Right kidney (tissue), 1 donor: Measurements from ENCODE around the gene PLEKHA4.
A peak's percentile ranks its signal among the peaks of the same experiment; 100 is the strongest.
"Not testable (repeated sequence)": the region's sequence is repeated elsewhere in the genome, so short reads cannot be mapped to it uniquely, and the experiment has no call there.

Source experiments
- DNase-seq: peaks from one replicate; pipeline ENCODE4 v3.0.0-alpha.2; 2016

The PLEKHA4 gene

DNA sequence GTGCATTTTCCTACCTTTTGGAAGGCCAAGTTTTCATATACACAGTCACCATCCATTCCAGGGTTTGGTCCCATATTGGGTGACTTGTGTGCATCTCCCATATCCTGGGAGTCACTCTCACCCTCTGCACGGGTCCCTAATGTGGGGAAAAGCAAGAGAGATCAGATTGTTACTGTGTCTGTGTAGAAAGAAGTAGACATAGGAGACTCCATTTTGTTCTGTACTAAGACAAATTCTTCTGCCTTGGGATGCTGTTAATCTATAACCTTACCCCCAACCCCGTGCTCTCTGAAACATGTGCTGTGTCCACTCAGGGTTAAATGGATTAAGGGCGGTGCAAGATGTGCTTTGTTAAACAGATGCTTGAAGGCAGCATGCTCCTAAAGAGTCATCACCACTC lies 21.1 kb upstream of the PLEKHA4 start:
- DNase-seq, result not testable (repeated sequence)

DNA sequence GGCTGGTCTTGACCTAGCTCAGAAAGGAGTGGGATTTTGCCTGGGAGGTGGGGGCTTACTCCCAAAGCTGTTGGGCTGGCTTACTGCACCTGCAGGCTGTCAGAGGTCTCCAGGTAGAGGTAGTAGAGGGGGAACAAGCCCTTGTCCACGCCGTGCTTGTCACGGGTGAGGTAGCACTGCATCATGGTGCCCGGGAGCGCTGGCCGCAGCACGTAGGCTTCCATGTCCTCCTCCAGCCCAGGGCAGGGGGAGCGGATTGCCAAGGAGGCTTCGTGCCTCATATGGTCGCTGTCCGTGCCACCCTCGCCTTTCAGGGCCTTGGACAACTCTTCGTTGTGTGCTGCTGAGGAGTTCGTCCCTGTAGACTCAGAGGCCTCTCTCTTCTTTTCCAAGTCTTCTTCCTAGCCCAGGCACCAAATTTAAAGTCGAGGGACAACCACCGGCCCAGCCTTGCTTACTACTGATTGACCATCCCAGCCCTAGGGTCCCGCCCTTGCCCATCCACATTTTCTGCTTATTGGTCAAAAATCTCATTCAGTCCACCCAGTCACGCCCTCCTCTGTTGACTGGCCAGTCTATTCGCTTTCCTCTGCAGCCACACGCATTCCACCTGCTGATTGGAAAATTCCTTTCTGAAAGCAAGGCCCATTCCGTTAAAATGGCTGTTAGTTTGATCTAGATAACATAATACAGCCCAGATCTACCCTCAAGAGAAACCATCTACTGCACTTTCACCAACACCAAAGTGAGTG lies 19.6 kb upstream of the PLEKHA4 start:
- DNase-seq, result no peak

DNA sequence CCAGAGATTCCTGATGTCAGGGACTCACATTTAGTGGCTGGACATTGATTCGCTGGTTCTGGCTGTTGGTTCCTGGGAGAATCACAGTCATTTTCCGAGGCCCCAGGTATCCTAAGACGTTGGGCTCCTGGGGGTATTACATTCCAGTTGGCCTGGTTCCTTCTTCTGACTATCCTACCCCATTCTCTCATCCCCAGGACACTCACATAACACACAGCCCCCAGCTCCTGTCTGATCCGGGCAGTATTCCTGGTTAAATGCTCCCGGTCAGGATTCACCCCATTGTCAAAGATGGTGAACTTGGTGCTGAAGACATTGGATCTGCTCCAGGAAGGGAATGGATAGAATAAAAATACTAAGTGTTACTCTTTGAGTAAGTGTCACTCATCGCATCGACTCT lies 15.3 kb upstream of the PLEKHA4 start:
- no peak for DNase-seq

DNA sequence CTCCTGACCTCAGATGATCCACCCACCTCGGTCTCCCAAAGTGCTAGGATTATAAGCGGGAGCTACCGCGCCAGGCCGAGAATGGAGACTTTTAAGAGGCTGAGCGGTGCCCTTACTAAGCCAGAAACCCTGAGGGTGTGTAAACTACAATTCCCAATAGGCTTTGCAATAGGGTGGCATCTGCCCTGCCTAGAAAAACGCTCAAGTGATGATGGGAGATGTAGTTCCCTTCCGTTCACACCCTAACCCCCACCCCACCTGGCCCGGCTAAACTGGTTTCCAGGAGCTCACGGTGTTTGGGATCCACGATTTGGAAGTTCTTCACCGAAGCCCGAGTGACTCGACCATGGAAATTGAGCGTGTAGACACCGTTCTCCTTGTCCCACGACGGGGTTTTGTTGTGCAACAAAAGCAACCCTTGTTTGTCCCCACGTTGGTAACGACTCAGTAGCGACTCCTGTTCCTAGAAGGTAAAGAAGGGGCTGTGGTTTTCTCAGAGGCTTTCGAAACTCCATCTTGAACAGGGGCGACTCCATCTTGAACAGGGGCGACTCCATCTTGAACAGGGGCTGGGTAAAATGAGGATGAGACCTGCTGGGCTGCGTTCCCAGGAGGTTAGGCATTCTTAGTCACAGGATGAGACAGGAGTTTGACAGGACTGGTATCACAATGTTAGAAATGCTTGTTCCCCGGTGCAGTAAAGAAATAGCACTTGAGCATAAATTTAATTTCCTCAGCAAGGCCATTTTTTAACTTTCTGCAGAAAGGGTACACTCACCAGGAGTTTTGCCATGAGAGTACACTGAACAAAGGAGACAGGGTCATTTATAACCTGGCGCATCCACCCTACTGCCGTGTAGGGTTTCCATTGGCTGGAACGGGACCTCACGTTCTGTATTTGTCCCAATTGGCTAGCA lies 13.6 kb upstream of the PLEKHA4 start:
- DNase-seq, result no peak

DNA sequence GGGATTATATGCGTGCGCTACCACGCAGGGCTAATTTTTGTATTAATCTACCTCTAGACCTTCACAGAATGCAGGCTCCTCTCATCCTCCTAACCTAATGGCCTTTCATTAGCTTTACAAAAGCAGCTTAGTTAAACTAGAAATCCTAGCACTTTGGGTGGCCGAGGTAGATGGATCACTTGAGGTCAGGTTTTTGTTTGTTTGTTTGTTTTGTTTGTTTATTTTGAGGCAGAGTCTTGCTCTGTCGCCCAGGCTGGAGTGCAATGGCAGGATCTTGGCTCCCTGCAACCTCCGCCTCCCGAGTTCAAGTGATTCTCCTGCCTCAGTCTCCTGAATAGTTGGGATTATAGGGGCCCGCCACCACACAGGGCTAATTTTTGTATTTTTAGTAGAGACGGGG lies 11.3 kb upstream of the PLEKHA4 start:
- not testable (repeated sequence) for DNase-seq

DNA sequence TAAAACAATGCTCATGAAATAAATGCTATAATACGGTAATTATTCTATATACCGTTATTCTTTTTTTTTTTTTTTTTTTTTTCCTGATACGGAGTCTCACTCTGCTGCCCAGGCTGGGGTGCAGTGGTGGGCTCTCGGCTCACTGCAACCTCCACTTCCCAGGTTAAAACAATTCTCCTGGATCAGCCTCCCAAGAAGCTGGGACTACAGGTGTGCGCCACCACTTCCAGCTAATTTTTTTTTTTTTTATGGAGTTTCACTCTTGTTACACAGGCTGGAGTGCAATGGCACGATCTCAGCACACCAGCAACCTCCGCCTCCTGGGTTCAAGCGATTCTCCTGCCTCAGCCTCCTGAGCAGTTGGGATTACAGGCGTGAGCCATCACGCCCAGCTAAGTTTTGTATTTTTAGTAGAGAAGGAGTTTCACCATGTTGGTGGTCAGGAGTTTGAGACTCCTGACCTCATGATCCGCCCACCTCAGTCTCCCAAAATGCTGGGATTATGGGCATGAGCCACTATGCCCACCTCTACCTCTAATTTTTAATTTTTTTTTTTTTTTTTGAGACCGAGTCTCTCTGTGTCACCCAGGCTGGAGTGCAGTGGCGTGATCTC lies 10.7 kb upstream of the PLEKHA4 start:
- no peak for DNase-seq

DNA sequence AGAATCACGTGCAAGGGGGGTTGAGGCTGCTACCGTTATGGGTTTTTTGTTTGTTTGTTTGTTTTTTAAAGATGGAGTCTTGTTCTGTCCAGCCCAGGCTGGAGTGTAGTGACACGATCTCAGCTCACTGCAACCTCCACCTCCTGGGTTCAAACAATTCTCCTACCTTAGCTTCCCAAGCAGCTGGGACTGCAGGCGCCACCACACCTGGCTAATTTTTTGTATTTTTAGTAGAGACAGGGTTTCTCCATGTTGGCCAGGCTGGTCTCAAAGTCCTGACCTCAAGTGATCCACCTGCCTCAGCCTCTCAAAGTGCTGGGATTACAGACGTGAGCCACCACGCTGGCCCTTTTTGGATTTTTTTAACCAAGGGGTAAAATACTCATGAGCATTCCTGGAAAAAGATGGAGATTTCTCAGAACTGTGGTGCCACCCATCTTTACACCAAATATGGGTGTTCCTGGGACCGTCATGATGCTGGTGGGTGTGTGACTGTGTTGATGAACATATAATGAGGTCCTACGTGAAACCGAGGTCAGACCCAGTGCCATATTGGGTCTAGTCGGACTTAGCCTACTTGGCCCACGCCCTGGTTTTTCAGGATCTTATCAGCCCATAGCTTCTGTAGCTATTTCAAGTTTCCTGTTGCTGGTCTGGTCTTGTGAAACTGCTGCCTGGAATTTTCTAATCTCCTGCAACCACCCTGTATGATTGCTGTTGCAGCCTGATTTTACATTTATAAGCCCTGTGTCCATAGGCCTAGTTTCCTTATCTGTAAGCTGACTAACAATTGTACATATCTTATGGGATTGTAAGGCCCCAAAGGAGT lies 10.0 kb upstream of the PLEKHA4 start:
- DNase-seq, result no peak

DNA sequence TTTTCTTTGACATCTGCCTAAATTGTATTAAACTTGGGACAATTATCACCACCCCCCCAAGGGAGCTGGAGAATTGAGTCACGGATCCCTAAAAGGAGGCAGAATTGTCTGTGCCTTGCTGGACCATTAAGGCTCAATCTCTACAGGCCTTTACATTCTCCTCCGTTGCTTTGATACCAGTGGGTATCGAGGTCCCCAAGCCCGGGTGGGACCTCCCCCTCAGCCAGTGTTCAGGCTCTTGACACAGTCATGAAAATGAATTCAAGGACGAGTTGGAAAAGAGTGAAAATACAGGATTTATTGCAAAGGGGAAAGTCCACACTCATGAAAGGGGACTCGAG lies 9.4 kb upstream of the PLEKHA4 start:
- DNase-seq, result no peak

DNA sequence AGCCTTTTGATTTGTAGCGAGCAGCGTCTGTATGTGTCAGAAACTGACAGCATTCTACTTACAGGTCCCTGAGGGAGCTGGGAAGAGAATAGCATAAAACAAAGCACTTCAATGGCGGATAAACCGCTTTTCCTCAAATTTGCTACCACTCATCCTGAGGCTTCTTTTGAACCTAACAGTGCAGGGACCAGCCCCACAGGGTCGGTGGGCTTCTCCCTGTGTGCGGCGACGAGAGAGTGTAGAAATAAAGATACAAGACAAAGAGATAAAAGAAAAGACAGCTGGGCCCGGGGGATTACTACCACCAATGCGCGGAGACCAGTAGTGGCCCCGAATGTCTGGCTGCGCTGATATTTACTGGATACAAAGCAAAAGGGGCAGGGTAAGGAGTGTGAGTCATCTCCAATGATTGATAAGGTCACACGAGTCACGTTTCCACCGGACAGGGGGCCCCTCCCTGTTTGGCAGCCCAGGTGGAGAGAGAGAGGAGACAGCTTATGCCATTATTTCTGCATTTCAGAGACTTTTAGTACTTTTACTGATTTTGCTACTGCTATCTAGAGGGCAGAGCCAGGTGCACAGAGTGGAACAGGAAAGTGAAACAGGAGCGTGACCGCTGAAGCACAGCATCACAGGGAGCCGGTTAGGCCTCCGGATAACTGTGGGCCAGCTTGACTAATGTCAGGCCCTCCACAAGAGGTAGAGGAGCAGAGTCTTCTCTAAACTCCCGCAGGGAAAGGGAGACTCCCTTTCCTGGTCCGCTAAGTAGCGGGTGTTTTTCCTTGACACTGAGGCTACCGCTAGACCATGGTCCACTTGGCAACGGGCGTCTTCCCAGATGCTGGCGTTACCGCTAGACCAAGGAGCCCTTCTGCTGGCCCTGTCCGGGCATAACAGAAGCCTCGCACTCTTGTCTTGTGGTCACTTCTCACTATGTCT lies 7.9 kb upstream of the PLEKHA4 start:
- DNase-seq, result not testable (repeated sequence)

DNA sequence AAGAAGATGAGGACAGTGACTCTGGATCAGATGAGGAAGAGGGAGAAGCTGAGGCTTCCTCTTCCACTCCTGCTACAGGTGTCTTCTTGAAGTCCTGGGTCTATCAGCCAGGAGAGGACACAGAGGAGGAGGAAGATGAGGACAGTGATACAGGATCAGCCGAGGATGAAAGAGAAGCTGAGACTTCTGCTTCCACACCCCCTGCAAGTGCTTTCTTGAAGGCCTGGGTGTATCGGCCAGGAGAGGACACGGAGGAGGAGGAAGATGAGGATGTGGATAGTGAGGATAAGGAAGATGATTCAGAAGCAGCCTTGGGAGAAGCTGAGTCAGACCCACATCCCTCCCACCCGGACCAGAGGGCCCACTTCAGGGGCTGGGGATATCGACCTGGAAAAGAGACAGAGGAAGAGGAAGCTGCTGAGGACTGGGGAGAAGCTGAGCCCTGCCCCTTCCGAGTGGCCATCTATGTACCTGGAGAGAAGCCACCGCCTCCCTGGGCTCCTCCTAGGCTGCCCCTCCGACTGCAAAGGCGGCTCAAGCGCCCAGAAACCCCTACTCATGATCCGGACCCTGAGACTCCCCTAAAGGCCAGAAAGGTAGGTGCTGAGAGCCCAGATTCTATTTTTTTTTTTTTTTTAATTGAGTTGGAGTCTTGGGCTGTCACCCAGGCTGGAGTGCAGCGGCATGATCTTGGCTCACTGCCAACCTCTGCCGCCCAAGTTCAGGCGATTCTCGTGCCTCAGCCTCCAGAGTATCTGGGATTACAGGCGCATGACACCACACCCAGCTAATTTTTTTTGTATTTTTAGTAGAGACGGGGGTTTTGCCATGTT lies 6.1 kb upstream of the PLEKHA4 start:
- DNase-seq, result no peak

DNA sequence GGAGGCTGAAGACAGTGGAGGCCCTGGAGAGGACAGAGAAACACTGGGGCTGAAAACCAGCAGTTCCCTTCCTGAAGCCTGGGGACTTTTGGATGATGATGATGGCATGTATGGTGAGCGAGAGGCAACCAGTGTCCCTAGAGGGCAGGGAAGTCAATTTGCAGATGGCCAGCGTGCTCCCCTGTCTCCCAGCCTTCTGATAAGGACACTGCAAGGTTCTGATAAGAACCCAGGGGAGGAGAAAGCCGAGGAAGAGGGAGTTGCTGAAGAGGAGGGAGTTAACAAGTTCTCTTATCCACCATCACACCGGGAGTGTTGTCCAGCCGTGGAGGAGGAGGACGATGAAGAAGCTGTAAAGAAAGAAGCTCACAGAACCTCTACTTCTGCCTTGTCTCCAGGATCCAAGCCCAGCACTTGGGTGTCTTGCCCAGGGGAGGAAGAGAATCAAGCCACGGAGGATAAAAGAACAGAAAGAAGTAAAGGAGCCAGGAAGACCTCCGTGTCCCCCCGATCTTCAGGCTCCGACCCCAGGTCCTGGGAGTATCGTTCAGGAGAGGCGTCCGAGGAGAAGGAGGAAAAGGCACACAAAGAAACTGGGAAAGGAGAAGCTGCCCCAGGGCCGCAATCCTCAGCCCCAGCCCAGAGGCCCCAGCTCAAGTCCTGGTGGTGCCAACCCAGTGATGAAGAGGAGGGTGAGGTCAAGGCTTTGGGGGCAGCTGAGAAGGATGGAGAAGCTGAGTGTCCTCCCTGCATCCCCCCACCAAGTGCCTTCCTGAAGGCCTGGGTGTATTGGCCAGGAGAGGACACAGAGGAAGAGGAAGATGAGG lies 5.3 kb upstream of the PLEKHA4 start:
- DNase-seq, result no peak

DNA sequence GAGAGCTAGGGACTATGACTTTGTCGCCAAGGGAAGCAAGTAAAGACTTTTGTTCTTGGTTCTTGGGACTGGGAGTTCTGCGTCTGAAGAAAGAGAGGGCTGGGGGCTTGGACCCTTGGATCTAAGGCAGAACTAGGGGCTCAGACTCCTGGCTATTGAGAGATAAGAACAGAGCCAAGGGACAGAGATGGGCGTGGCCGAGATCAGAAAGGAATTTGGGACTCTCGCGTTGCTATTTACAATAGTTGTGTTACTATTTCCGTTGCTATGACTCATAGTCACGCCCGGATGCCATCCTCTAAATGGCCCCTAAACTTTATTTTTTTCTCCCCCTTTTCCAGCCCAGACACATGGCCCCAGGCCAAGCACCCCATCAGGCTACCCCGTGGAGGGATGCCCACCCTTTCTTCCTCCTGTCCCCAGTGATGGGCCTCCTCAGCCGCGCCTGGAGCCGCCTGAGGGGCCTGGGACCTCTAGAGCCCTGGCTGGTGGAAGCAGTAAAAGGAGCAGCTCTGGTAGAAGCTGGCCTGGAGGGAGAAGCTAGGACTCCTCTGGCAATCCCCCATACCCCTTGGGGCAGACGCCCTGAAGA lies 4.6 kb upstream of the PLEKHA4 start:
- peak; percentile 75 for DNase-seq

DNA sequence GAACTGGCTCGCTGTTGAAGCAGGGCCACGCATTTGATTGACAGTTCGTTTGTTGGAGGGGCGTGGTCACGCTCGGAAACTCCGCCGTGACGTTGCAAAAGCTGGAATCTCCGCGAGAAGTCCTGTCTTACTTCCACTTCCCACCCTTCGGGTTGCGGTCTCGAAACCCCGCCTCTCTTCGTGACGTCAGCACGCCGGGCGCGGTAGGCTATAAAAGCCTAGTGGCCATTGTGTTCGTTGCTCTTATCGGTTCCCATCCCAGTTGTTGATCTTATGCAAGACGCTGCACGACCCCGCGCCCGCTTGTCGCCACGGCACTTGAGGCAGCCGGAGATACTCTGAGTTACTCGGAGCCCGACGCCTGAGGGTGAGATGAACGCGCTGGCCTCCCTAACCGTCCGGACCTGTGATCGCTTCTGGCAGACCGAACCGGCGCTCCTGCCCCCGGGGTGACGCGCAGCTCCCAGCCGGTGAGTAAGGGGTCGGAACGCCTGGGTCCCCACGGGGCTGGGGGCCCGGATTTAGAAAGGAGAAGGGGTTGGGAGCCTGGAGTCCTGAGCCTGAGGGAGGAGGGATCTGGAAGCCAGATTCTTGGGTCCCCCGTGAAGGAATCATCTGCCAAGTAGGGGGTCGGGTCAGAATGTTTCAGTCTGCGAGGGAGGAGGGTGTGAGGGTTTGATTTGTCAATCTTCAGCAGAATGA lies 3.9 kb upstream of the PLEKHA4 start, which contains the start of gene PPP1R15A:
Gene PPP1R15A (plus strand): TSS at position 240 of the 702 bp plus-strand sequence. CDS start 813 bp downstream, outside the sequence.
- DNase-seq, result peak; percentile 89

DNA sequence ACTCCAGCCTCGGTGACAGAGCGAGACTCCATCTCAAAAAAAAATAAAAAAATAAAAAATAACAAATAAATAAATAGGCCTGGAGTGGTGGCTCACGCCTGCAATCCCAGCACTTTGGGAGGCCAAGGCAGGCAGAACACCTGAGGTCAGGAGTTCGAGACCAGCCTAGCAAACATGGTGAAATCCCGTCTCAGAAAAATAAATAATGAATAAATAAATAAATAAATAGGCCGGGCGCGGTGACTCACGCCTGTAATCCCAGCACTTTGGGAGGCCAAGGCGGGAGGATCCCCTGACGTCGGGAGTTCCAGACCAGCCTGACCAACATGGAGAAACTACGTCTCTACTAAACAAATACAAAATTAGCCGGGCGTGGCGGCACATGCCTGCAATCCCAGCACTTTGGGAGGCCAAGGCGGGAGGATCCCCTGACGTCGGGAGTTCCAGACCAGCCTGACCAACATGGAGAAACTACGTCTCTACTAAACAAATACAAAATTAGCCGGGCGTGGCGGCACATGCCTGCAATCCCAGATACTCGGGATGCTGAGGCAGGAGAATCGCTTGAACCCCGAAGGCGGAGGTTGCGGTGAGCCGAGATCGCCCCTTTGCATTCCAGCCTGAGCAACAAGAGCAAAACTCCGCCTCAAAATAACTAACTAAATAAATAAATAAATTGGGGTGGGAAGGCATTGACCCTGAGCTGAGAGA lies 3.2 kb upstream of the PLEKHA4 start:
- not testable (repeated sequence) for DNase-seq

DNA sequence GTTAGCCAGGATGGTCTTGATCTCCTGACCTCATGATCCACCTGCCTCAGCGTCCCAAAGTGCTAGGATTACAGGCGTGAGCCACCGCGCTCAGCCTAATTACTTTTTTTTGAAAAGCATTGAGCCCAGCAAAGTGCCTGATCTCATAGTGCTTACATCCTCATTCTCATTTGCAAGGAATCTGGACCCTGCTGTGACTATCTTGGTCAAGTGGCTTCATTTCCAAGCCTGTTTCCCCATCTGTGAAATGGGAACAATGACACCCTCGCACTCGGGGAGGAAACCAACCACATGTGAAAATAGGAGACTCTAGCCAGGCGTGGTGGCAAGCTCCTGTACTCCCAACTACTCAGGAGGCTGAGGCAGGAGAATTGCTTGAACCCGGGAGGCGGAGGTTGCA lies 1.6 kb upstream of the PLEKHA4 start:
- no peak for DNase-seq

DNA sequence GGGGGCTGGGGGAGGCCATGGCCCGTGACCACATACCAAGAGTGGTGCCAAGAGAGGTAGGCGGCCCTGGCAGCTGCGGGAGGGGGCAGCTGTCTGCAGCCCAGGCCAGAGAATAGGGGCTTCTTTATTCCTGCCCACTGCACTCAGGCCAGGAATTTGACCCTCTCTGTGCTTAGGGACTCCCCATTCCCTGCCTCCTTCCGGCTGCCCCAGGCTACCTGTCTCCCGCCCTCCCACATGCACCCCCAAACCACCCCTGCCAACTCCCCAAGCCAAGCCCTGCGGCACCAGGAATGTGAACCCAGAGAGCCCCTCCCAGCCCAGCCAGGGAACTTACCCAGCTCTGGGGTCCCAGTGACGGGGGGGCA lies 687 bp downstream of the PLEKHA4 start:
- no peak for DNase-seq

DNA sequence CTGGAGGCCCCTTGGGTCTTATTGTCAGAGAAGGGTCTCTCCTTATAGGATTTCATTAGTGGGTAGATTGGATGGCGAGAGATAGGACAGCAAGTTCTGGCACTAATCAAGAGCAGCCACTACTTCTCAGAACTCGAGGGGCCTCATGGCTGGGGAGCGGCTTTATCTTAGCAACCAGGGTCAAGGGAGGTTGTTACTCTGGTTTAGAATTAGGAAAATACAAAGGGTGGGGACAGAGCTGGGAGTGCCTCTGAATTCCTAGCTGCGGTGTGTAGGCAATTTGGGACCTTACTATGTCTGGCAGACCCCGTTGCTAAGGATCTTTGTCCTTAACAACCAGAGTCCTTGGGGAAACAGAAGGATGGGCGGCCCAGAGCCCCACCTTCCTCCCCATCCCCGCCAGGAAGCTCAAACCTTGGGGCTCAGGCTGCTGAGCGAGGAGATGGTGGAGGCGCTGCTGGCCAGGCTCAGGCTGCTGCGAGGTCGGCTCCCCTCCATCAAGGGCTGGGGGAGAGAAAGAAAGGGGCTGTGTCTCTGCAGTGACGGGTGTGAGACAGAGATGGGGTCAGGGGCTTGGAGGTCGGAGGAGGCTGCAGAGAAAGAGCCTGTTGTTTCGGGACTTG lies 1.2 kb downstream of the PLEKHA4 start:
- DNase-seq, result no peak
